ENCODE data around the gene HOXA13. TPM values are rescaled to one million over a fixed set of nuclear protein-coding genes. Genes with fewer than 3 reads are reported as not detected.

HOXA13 gene
- total RNA-seq, 4 donors from 2014 or later = 0.63 to 1.5 (median 0.72) TPM

DNA sequence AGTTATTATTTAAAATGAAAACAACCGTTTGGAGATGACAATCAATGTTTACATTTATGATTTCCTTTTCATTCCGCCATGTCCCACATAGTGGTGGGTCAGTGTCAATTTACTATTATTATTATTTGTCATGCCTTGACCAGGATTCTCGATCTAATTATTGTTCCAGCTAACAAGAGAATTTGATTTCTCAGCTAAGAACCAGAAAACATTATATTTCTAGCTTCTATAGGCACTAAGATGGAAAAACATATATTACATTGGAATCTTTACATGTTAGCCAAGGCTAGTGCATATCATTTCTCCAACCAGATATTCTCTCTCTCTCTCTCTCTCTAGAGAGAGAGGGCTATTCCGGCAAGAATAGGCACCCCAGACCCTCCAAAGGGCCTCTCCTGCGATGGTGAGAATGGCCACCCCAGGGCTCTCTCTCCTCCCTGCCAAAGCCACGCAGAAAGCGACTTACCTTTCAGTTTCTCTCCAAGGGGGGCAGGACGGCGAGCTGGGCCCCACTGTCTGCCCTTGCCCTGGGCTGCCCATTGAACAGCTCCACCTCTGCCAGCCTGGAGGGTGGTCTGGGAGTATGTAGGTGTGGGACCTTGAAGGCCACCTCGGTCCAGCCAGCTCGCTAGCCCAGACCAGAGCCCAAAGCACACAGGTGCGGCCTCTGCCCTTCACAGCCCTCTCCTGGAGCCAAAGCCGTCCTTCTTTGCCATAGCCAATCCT, 49.9 kb downstream of the HOXA13 start:
- 45 to 57% methylated on average over 7 to 13 of the region's 13 CpGs for WGBS, 2 donors
- TF ChIP-seq CTCF (IDR thresholded peaks at IDR 0.05) (no peak), POLR2A (IDR thresholded peaks at IDR 0.05) (no peak), EP300 (IDR thresholded peaks at IDR 0.05) (no peak)

DNA sequence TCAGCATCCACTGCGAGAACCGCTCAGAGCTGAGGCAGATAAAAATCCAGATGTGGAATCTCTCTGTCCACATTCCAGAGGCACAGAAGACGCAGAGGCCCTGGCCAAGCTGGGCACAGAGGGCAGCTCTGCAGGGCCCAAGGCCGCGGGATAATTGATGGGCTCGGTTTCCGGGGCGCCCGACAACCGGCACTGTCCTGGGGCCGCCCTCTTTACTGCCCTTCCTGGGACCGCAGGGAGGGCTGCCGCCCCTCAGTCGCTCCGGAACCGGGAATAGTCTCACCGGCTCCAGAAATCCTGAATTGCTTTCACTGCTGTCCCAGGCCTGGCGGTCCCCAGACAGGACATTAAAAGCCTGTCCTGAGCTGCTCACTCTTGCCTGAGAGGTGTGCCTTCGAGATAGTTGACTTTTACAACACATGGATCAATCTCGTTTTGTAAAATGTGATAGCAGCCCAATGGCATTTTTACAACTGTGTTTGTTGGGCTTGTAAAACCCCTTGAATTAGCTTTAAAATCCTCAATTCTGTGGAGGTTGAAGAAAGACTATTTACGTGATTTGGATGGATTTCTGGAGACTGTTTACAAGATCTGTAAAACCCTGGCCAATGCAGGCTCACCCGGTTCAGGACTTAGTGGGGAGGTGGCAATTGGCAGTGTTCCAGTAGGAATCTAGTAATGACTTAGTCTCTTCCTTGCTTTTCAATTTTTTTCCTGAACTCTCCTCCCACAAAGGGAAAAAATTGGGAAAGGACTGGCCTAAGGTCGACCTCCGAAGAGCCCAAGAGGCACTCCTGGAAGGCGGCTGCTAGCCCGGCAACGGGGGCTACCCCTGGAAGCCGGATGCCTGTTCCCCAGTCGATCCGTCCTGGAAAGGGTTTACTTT, 50.9 kb downstream of the HOXA13 start:
- Histone ChIP-seq H3K27ac (peak overlapping the region; percentile 67 to 88 (median 76)), H3K9me3 (no peaks in the 10 kb centered on the region), H3K36me3 (peaks cover 0 to 16% (median 0%) of the 10 kb centered on the region in 3 donors), H3K27me3 (peaks cover 0 to 98% of the 10 kb centered on the region in 2 donors), H3K4me1 (peaks cover 0 to 69% (median 11%) of the 10 kb centered on the region in 4 donors), H3K4me3 (peak overlapping the region; percentile 38 to 58 (median 42))
- WGBS, 2 donors = 37 to 46% methylated on average over 22 to 29 of the region's 30 CpGs
- no peak for DNase-seq (ENCODE audit: low spot score in 2 of 2)
- TF ChIP-seq EP300 (IDR thresholded peaks at IDR 0.05) (no peak), POLR2A (IDR thresholded peaks at IDR 0.05) (no peak), CTCF (IDR thresholded peaks at IDR 0.05) (no peak)

More for the DNA sequence above, 49.9 kb downstream of the HOXA13 start:
- H3K9me3 ChIP-seq = no peaks in the 10 kb centered on the region
- peaks cover 0 to 6% (median 0%) of the 10 kb centered on the region in 3 donors for H3K36me3 ChIP-seq
- peak overlapping the region; percentile 38 to 58 (median 42) for H3K4me3 ChIP-seq
- no peak for DNase-seq (ENCODE audit: low spot score in 2 of 2)
- H3K4me1 ChIP-seq = peaks cover 0 to 69% (median 12%) of the 10 kb centered on the region in 4 donors
- H3K27me3 ChIP-seq = peaks cover 0 to 98% of the 10 kb centered on the region in 2 donors
- H3K27ac ChIP-seq = peak overlapping the region in 3 of 4 donors; percentile 77 to 88 (median 88)

GRCh38 chr7:27148031-27148755, 51.7 kb downstream of the HOXA13 start:
- peak overlapping the region; percentile 67 to 88 (median 76) for H3K27ac ChIP-seq
- H3K36me3 ChIP-seq = peaks cover 0 to 20% (median 0%) of the 10 kb centered on the region in 3 donors
- TF ChIP-seq POLR2A (IDR thresholded peaks at IDR 0.05) (no peak), EP300 (IDR thresholded peaks at IDR 0.05) (peak in 1 of 2 donors; percentile 19), CTCF (IDR thresholded peaks at IDR 0.05) (no peak)
- peaks cover 0 to 98% of the 10 kb centered on the region in 2 donors for H3K27me3 ChIP-seq
- DNase-seq (ENCODE audit: low spot score in 2 of 2) = no peak
- 16 to 26% methylated on average over 23 to 24 of the region's 28 CpGs for WGBS, 2 donors
- H3K9me3 ChIP-seq = no peaks in the 10 kb centered on the region
- peak overlapping the region; percentile 38 to 58 (median 42) for H3K4me3 ChIP-seq
- H3K4me1 ChIP-seq = peaks cover 0 to 69% (median 12%) of the 10 kb centered on the region in 4 donors

DNA sequence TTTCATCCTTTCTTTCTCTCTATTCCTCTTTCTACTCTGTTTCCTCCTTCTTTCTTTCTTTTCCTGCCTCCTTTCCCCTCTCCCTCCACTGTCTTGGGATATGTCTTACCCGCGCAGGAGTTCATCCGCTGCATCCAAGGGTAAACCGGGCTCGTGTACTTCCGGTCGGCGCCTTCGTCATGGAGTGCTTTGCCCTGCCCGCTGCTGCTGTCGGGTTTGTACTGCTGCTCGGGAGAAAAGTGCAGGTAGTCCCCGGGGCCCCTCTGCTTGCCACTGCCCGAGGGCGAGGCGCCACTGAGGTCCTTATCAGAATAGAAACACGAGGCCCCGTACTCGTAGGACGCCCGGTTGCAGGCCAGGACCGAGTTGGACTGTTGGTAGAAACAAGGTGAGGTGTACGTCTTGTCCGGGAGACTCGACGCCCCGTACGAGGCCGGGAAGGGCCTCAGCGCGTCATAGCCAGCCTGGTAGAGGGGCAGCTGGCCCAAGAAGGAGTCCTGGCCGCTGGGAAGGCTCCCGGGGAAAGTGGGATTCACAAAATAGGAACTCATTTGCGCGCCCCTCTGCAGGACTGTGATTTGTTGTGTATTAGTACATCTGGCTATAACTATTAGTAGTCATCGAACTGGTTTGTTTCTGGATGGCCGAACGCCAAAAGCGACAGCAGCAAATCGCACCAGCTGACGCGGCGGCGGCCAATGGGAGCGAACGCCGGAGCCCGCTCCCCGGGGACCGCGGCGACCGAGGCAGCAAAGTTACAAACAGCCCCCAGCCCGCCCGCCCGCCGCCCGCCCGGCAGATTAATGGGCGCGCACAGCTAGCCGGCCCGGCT, 52.5 kb downstream of the HOXA13 start, which contains the start of gene HOXA6:
Gene HOXA6, minus strand, starts transcription at position 576 of the 832 bp plus-strand sequence. Its CDS starts 25 bp downstream, at position 551.
- Histone ChIP-seq H3K27ac (peak within 1 kb of the TSS; percentile 67 to 88 (median 76)), H3K36me3 (peaks cover 0 to 23% (median 0%) of the 10 kb centered on the region in 3 donors), H3K4me3 (peak within 1 kb of the TSS; percentile 38 to 58 (median 42)), H3K4me1 (peaks cover 0 to 71% (median 10%) of the 10 kb centered on the region in 4 donors), H3K27me3 (peaks cover 0 to 98% of the 10 kb centered on the region in 2 donors), H3K9me3 (no peaks in the 10 kb centered on the region)
- 21 to 22% methylated on average over 46 to 49 of the region's 63 CpGs for WGBS, 2 donors
- DNase-seq (ENCODE audit: low spot score in 2 of 2) = peak in 1 of 2 donors; percentile 68
- peak in 1 of 2 donors; percentile 7 for TF ChIP-seq EP300 (IDR thresholded peaks at IDR 0.05)
- no peak for TF ChIP-seq CTCF (IDR thresholded peaks at IDR 0.05)

All from tibial nerve (tissue), 4 donors.